LNCaP clone FGC (cell line): ENCODE measurements around the gene PYROXD2.

Experiments
- DNase-seq: peaks from one replicate; pipeline ENCODE4 v3.0.0-alpha.2; 2011; ENCODE audit warnings: low read depth
- H3K4me3 ChIP-seq: 2 replicates; pipeline ENCODE4 v1.5.1; 2011; ENCODE audit warnings: mild to moderate bottlenecking, low read depth, low read length, control low read depth
- TF ChIP-seq, protein P1 (sequence below): IDR thresholded peaks from 2 replicates; pipeline ENCODE4 v1.5.1; 2012; ENCODE audit warnings: mild to moderate bottlenecking; ENCODE audit not compliant: control insufficient read depth, insufficient read depth; ENCODE audit errors: extremely low read depth

Gene PYROXD2

DNA sequence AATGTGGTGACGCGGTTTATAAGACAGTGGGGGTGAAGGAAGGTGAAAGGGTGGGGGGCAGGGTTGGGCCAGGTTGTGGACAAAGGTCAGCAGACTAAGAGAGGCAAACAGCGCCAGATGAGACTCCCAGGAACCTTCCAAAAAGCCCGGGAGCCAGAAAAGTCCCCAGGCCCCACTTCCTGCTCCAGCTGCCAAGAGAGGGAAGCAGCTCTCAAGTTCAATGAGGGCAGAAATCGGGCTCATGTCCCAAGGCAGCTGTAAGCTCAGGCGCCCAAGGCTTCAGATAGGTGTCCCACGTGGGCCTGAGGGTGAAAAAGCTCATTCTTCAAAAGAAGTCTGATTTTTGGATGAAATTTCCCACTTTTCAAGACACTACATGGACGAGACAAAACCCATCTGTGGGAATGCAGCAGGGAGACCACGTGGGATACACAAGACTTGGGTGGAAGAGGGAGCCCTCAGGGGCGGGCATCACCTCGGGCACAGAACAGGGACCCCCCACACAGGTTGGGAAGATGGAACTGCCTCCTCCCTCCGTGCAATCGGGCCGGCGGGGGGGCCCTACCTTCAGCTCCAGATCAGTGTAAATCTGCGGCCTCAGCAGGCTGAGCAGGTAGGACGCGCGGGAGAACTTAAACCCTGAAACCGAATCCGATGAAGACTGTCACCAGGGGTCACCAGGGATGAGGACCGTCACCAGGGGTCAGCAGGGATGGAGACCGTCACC, 7.8 kb downstream of the PYROXD2 start:
- no peak for DNase-seq
- TF ChIP-seq, protein P1, sequence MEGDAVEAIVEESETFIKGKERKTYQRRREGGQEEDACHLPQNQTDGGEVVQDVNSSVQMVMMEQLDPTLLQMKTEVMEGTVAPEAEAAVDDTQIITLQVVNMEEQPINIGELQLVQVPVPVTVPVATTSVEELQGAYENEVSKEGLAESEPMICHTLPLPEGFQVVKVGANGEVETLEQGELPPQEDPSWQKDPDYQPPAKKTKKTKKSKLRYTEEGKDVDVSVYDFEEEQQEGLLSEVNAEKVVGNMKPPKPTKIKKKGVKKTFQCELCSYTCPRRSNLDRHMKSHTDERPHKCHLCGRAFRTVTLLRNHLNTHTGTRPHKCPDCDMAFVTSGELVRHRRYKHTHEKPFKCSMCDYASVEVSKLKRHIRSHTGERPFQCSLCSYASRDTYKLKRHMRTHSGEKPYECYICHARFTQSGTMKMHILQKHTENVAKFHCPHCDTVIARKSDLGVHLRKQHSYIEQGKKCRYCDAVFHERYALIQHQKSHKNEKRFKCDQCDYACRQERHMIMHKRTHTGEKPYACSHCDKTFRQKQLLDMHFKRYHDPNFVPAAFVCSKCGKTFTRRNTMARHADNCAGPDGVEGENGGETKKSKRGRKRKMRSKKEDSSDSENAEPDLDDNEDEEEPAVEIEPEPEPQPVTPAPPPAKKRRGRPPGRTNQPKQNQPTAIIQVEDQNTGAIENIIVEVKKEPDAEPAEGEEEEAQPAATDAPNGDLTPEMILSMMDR = no peak
- no peak overlapping the region for H3K4me3 ChIP-seq

DNA sequence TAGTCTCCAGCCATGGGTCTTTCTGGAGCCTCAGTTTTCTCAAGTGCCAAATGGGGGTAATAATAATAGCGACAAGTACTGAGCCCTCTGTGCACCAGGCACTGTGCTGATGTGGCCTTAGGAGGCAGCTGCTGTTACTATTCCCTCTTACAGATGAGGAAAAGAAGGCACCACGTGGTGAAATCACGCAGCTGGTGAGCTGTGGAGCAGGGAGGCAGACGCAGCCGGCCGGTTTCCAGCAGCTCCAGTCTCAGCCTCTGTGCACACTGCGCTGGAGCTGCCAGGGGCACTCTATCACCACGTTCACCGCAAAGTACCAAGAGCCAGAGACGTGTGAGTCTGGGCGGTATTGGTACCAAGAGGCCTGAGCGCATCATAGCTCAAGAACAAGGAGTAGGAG, 9.6 kb downstream of the PYROXD2 start:
- DNase-seq = no peak
- TF ChIP-seq, protein P1 = no peak
- no peak overlapping the region for H3K4me3 ChIP-seq

DNA sequence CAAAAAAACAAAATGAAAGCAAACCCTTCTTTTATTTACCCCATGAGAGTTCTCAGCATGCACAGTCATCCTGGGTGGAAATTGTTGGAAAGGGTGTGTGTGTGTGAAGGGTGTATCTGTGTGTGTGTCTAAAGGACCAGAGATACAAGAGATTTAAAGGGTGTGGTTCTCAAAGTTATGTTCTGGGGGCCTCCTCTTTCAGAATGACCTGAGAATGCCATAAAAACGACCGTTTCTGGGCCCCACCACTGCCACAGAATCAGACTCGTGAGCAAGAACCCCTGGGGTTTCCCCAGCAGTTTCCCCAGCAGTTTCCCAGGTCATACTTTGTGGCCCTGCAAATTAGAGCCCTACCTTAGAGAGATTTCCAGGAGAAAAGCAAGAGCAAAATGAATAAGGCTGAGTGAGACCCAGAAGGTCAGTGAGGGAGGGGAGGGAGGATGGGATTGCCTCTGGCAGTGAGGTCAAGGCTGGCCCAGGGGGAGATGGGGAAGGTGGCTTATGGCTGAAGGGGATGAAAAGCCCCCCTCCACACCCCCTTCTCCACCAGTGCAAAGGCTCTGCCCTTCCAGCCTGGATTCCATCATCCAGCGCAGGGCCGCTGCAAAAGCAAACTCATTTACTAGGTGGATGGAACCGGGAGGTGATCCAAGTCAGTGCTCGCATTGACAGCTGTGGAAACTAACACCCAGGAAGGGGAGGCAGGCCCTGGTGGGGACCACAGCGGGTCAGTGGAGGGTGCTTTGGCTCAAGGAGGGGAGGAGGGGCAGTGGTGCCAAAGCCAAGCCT, 10.2 kb downstream of the PYROXD2 start:
- TF ChIP-seq, protein P1 = no peak
- no peak for DNase-seq
- no peak overlapping the region for H3K4me3 ChIP-seq

DNA sequence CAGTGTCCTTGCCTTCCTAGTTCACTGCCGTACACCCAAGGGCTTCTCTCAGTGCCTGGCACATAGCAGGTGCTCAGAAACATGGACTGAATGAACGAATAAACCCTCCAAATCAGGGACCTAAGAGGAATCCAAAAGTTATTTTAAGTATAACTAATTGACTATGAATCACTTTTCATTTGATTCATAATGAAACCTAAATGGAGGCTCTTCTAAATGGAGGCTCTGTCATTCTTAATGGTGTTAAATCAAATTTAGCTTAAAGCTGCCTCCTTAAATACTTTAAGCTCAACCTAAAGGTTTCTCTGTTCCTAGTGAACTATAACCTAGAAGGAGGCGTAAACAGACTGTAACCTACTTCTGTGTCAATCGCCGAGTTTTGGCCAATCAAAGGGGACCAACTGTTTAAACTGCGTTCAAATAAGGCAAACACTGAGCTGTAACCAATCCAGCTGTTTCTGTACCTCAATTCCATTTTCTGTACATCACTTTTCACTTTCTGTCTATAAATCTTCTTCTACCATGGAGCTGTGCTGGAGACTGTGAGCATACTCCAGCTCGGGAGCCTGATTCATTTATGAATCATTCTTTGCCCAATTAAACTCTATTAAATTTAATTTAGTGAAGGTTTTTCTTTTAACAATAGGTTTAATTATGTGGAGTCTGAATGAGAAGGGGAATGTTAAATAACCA, 11.0 kb downstream of the PYROXD2 start:
- TF ChIP-seq, protein P1 = no peak
- no peak overlapping the region for H3K4me3 ChIP-seq
- DNase-seq = no peak

DNA sequence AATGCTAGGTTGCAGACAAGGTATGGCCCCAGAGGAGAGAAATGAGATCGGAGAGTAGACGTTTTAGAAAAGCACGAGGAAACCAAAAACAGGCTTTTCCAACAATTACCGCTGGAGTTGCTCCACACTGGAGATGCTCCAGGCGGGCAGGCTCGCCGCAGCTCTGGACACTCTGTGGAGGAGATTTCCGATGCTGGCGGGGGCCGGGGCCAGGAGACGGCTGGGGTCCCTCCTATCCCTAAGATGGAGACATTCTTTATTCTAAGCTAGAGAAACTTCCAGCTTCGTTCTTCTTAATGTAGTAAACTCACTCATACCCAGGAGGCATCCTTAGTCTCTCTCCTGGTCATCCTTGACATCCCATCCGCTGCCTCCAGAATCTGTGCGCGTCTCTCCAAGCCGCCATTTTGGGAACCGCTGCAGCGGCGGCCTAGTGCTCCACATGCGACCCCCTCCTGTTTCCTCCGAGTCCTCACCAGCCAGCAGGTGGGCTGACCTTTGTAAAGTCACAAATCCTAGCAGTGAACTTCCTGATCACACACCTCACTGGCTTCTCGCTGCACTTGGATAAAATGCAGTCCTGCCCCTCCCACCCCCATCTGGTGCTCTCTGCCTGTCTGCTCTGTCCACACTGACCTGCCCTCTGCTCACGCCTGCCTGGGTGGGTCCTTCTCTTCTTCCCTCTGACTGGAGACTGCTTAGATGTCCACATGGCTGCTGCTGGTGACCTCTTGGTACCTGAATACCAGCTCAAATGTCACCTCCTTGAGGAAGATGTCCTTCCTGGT, 11.9 kb downstream of the PYROXD2 start:
- no peak overlapping the region for H3K4me3 ChIP-seq
- TF ChIP-seq, protein P1 = no peak
- DNase-seq = no peak

DNA sequence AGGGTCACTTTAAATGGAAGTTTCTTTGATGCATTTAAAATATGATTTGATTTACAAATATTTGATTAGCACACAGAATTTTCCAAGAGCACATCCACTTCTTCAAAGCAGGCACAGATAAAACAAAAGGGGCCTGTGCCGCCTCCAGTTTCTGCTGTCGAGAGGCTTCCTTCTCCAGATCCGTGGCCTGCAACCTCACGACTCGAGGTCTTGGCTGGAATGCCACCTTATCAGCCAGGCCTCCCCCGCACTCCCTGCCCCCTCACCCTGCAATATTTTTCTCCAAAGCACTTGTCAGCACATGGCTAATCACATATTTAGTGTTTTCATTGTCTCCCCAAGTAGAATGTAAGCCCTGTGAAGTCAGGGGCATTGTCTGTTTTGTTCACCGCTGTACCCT, 12.5 kb downstream of the PYROXD2 start:
- no peak overlapping the region for H3K4me3 ChIP-seq
- TF ChIP-seq, protein P1 = no peak
- DNase-seq = no peak
